ENCODE results near the gene DNAJC5. TPM values are rescaled to one million over a fixed set of nuclear protein-coding genes. Genes with fewer than 3 reads are reported as not detected.
A peak's percentile ranks its signal among the peaks of the same experiment; 100 is the strongest.

The DNAJC5 gene
- total and polyA plus RNA-seq, 4 donors = 25.1 to 64.5 (median 37.3) TPM

GRCh38 chr20:63854069-63854765, 40.7 kb upstream of the DNAJC5 start:
- 7 to 9% methylated on average over 17 of the region's 17 CpGs for WGBS, 2 donors
- Histone ChIP-seq H3K9me3 (ENCODE audit: control insufficient read depth in 4 of 4, insufficient read depth in 3 of 4, low read length in 3 of 4) (no peaks in the 10 kb centered on the region), H3K4me1 (ENCODE audit: control insufficient read depth in 5 of 5, insufficient read depth in 5 of 5, low read length in 5 of 5) (peaks cover 7 to 54% (median 32%) of the 10 kb centered on the region in 5 donors), H3K36me3 (ENCODE audit: control insufficient read depth in 4 of 4, insufficient read depth in 4 of 4, low read length in 4 of 4) (no peaks in the 10 kb centered on the region), H3K4me3 (no peak overlapping the region), H3K9ac (ENCODE audit: insufficient read depth in 1 of 2, low read length in 2 of 2) (no peak overlapping the region), H3K27ac (ENCODE audit: low read depth in 1 of 2, low read length in 1 of 2) (peak overlapping the region; percentile 76 to 82), H3K27me3 (ENCODE audit: control insufficient read depth in 3 of 3, insufficient read depth in 3 of 3, low read length in 2 of 3) (peaks cover 0 to 5% (median 0%) of the 10 kb centered on the region in 3 donors)
- ATAC-seq (ENCODE audit: insufficient read depth, low FRiP score) (peak; percentile 35), DNase-seq (peak; percentile 59 to 76 (median 61))
- TF ChIP-seq, protein P1, sequence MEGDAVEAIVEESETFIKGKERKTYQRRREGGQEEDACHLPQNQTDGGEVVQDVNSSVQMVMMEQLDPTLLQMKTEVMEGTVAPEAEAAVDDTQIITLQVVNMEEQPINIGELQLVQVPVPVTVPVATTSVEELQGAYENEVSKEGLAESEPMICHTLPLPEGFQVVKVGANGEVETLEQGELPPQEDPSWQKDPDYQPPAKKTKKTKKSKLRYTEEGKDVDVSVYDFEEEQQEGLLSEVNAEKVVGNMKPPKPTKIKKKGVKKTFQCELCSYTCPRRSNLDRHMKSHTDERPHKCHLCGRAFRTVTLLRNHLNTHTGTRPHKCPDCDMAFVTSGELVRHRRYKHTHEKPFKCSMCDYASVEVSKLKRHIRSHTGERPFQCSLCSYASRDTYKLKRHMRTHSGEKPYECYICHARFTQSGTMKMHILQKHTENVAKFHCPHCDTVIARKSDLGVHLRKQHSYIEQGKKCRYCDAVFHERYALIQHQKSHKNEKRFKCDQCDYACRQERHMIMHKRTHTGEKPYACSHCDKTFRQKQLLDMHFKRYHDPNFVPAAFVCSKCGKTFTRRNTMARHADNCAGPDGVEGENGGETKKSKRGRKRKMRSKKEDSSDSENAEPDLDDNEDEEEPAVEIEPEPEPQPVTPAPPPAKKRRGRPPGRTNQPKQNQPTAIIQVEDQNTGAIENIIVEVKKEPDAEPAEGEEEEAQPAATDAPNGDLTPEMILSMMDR (IDR thresholded peaks at IDR 0.05; ENCODE audit: control extremely low read depth, extremely low read depth) = no peak

DNA sequence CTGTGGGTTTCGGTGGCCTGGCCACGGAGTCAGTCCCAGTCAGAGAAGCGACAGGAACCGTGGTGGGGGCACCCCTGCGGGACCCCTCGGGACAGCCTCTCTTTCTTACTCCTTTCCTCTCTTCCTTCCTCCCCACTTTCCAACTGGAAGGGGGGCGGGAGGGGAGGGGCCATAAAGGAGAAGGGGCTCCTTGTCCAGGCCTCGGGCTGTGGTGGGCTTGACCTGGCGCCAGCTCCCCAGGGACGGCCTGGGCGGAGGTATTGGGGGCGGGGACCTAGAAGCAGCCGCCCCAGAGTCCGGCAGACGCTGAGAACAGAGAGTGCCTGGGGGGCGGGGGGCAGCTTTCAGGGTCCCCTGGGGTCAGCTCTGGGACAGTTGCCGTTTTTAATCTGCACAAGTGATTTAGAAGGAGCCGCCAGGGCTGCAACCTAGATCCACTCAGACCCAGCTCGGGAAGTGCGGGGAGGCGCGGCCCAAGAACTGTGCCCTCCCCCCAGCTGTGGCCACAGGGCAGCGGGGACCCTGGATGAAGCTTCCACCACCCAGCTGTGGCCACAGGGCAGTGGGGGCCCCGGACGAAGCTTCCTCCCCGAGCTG, 40.1 kb upstream of the DNAJC5 start:
- no peak overlapping the region for H3K4me3 ChIP-seq
- ATAC-seq (ENCODE audit: insufficient read depth, low FRiP score) (no peak), DNase-seq (peak in 1 of 3 donors; percentile 49)
- peaks cover 0 to 5% (median 0%) of the 10 kb centered on the region in 3 donors for H3K27me3 ChIP-seq (ENCODE audit: control insufficient read depth in 3 of 3, insufficient read depth in 3 of 3, low read length in 2 of 3)
- H3K36me3 ChIP-seq (ENCODE audit: control insufficient read depth in 4 of 4, insufficient read depth in 4 of 4, low read length in 4 of 4) = no peaks in the 10 kb centered on the region
- H3K9me3 ChIP-seq (ENCODE audit: control insufficient read depth in 4 of 4, insufficient read depth in 3 of 4, low read length in 3 of 4) = no peaks in the 10 kb centered on the region
- TF ChIP-seq, protein P1 (IDR thresholded peaks at IDR 0.05; ENCODE audit: control extremely low read depth, extremely low read depth) = no peak
- H3K4me1 ChIP-seq (ENCODE audit: control insufficient read depth in 5 of 5, insufficient read depth in 5 of 5, low read length in 5 of 5) = peaks cover 7 to 58% (median 34%) of the 10 kb centered on the region in 5 donors
- H3K27ac ChIP-seq (ENCODE audit: low read depth in 1 of 2, low read length in 1 of 2) = peak overlapping the region; percentile 76 to 82
- WGBS, 2 donors = 9 to 11% methylated on average over 22 to 26 of the region's 26 CpGs
- H3K9ac ChIP-seq (ENCODE audit: insufficient read depth in 1 of 2, low read length in 2 of 2) = no peak overlapping the region

DNA sequence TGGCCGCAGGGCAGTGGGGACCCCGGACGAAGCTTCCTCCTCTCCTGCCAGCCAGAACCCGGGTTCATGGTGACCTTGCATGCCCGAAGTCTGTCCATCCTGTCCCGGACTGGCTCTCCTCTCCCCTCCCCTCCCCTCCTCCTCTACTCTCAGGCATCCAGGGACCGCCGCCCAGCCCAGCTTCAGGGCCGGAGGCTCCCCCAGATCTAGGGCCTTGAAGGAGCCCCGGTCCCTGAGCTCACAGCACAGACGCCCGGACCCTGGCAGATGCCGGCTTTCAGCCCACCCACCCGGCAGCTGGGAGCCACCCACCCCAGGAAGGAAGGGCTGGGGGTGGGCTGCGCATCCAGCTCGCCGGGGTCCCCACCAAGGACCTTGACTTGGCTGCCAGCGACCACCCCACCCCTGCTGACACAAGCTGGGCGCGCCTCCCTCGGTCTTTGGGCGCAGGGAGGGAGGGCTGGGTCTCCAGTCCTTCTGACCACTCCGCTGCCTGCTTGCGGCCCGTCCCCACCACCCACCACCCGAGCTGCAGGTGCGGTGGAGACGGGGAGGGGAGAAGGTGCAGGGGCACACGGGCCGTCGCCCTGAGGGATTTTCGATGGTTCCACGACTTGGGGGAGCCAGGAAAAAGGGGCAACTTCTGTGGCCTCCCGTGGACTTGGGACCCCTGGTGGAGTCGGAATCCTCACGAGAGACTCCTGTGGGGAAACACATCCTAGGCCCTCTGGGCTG, 39.4 kb upstream of the DNAJC5 start:
- no peak for ATAC-seq (ENCODE audit: insufficient read depth, low FRiP score)
- Histone ChIP-seq H3K27ac (ENCODE audit: low read depth in 1 of 2, low read length in 1 of 2) (peak overlapping the region; percentile 76 to 82), H3K36me3 (ENCODE audit: control insufficient read depth in 4 of 4, insufficient read depth in 4 of 4, low read length in 4 of 4) (no peaks in the 10 kb centered on the region), H3K4me1 (ENCODE audit: control insufficient read depth in 5 of 5, insufficient read depth in 5 of 5, low read length in 5 of 5) (peaks cover 7 to 58% (median 34%) of the 10 kb centered on the region in 5 donors), H3K9ac (ENCODE audit: insufficient read depth in 1 of 2, low read length in 2 of 2) (no peak overlapping the region), H3K4me3 (no peak overlapping the region), H3K27me3 (ENCODE audit: control insufficient read depth in 3 of 3, insufficient read depth in 3 of 3, low read length in 2 of 3) (peaks cover 0 to 5% (median 0%) of the 10 kb centered on the region in 3 donors), H3K9me3 (ENCODE audit: control insufficient read depth in 4 of 4, insufficient read depth in 3 of 4, low read length in 3 of 4) (no peaks in the 10 kb centered on the region)
- 41 to 69% methylated on average over 30 to 36 of the region's 36 CpGs for WGBS, 2 donors
- TF ChIP-seq, protein P1 (IDR thresholded peaks at IDR 0.05; ENCODE audit: control extremely low read depth, extremely low read depth) = no peak
- DNase-seq = peak in 1 of 3 donors; percentile 50
